Upper lobe of left lung (tissue), 4 donors: Measurements from ENCODE around the gene PLS1.

ENCODE experiments used
- EP300 ChIP-seq, 4 donors: sonication (generic); formaldehyde crosslinking; IDR thresholded peaks; one replicate each; pipeline ENCODE4 v1.5.1; 2017; ENCODE audit warnings: antibody characterized with exemption in 4 of 4, control low read depth in 2 of 4
- POLR2A ChIP-seq, 4 donors: fragments of 450-650 bp; IDR thresholded peaks; one replicate each; pipeline ENCODE4 v1.5.1; 2016 to 2017; ENCODE audit warnings: antibody characterized with exemption in 4 of 4, mild to moderate bottlenecking in 2 of 4
- POLR2AphosphoS5 ChIP-seq, 2 donors: sonication (generic); formaldehyde crosslinking; IDR thresholded peaks; one replicate each; pipeline ENCODE4 v1.5.1; 2017; ENCODE audit warnings: antibody characterized with exemption in 2 of 2
- TF ChIP-seq, protein P1 (sequence below), 6 experiments: fragments of 450-650 bp in 4 of 6; fragments of 200-600 bp in 2 of 6; sonication (generic) in 2 of 6; IDR thresholded peaks; one replicate each; pipeline ENCODE4 v1.5.1; 2016 to 2019; ENCODE audit warnings: antibody characterized with exemption in 6 of 6

DNA sequence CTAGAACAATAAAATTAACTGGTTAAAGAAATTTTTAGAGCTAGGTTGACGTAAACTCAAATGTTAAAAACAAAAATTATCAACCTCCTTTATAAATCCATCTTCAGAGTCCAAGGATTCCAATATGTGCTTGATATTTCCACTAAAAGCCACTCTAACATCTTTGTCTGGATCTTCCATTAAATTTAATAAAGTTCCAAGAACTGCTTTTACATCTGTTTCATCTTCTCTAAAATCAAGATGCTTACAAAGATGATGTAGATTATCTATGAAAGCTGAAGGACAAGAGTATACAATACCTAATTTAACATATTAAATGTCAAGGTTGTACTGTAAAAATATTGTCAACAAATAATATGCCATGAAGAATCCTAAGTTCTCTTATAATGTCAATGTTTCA lies 42.5 kb upstream of the PLS1 start:
- no peak for TF ChIP-seq POLR2A (IDR thresholded peaks at IDR 0.05)
- TF ChIP-seq POLR2AphosphoS5 (IDR thresholded peaks at IDR 0.05), result no peak
- TF ChIP-seq, protein P1, sequence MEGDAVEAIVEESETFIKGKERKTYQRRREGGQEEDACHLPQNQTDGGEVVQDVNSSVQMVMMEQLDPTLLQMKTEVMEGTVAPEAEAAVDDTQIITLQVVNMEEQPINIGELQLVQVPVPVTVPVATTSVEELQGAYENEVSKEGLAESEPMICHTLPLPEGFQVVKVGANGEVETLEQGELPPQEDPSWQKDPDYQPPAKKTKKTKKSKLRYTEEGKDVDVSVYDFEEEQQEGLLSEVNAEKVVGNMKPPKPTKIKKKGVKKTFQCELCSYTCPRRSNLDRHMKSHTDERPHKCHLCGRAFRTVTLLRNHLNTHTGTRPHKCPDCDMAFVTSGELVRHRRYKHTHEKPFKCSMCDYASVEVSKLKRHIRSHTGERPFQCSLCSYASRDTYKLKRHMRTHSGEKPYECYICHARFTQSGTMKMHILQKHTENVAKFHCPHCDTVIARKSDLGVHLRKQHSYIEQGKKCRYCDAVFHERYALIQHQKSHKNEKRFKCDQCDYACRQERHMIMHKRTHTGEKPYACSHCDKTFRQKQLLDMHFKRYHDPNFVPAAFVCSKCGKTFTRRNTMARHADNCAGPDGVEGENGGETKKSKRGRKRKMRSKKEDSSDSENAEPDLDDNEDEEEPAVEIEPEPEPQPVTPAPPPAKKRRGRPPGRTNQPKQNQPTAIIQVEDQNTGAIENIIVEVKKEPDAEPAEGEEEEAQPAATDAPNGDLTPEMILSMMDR (IDR thresholded peaks at IDR 0.05), result no peak
- no peak for TF ChIP-seq EP300 (IDR thresholded peaks at IDR 0.05)
